H7 (cell line): ENCODE results near the gene PRDM2. TPM values are rescaled to one million over a fixed set of nuclear protein-coding genes. Genes with fewer than 3 reads are reported as not detected.

Experiments used
- DNase-seq: peaks from one replicate; pipeline ENCODE4 v3.0.0; 2012
- H3K27me3 ChIP-seq: 2 replicates; pipeline ENCODE4 v1.6.0; 2011; ENCODE audit warnings: mild to moderate bottlenecking, low read length; ENCODE audit not compliant: control insufficient read depth, insufficient read depth
- H3K36me3 ChIP-seq: replicated peaks from 2 replicates; pipeline ENCODE4 v1.5.1; 2011; ENCODE audit warnings: low read length; ENCODE audit not compliant: control insufficient read depth, insufficient read depth
- H3K4me3 ChIP-seq: 2 replicates; pipeline ENCODE4 v1.5.1; 2011; ENCODE audit warnings: low read depth, mild to moderate bottlenecking, control low read depth, low read length, moderate library complexity; ENCODE audit not compliant: insufficient read depth
- total RNA-seq: library from RNA; depleted of rRNA; stranded (reverse); fragments of >200 nt; shearing (Covaris generic); gene quantifications from 2 replicates; pipeline ENCODE4 v1.2.3, GENCODE V29; 2014; rRNA removed

The PRDM2 gene
- total RNA-seq, 1 experiment from 2014 or later = 8.6 TPM

- H3K36me3 ChIP-seq = no peaks in the 10 kb centered on the region
- H3K27me3 ChIP-seq = peaks cover 1% of the 10 kb centered on the region; the same call in 1 of the 2 replicates
- DNase-seq = no peak
- no peak overlapping the region for H3K4me3 ChIP-seq
Observed at GRCh38 chr1:13864760-13865159, 164.8 kb downstream of the PRDM2 start.

GRCh38 chr1:13865851-13866250 is 165.9 kb downstream of the PRDM2 start:
- H3K36me3 ChIP-seq = no peaks in the 10 kb centered on the region
- DNase-seq = no peak
- peaks cover 1% of the 10 kb centered on the region; the same call in 1 of the 2 replicates for H3K27me3 ChIP-seq
- H3K4me3 ChIP-seq = no peak overlapping the region

- H3K4me3 ChIP-seq = no peak overlapping the region
- peaks cover 1% of the 10 kb centered on the region; the same call in 1 of the 2 replicates for H3K27me3 ChIP-seq
- DNase-seq = no peak
- no peaks in the 10 kb centered on the region for H3K36me3 ChIP-seq
Observed at GRCh38 chr1:13867603-13868002, 167.6 kb downstream of the PRDM2 start.

- Histone ChIP-seq H3K4me3 (no peak overlapping the region), H3K27me3 (no peaks in the 10 kb centered on the region; the same call in 1 of the 2 replicates), H3K36me3 (no peaks in the 10 kb centered on the region)
- no peak for DNase-seq
Observed at GRCh38 chr1:13869172-13869797, 169.3 kb downstream of the PRDM2 start.

GRCh38 chr1:13871413-13871812 is 171.4 kb downstream of the PRDM2 start:
- H3K36me3 ChIP-seq = no peaks in the 10 kb centered on the region
- no peak for DNase-seq
- no peaks in the 10 kb centered on the region; the same call in 1 of the 2 replicates for H3K27me3 ChIP-seq
- no peak overlapping the region for H3K4me3 ChIP-seq

GRCh38 chr1:13871886-13872285 is 171.9 kb downstream of the PRDM2 start:
- Histone ChIP-seq H3K36me3 (no peaks in the 10 kb centered on the region), H3K4me3 (no peak overlapping the region), H3K27me3 (no peaks in the 10 kb centered on the region; the same call in 1 of the 2 replicates)
- DNase-seq = no peak

- no peaks in the 10 kb centered on the region for H3K36me3 ChIP-seq
- no peak for DNase-seq
- no peak overlapping the region for H3K4me3 ChIP-seq
- no peaks in the 10 kb centered on the region; the same call in 1 of the 2 replicates for H3K27me3 ChIP-seq
Observed at GRCh38 chr1:13873032-13873431, 173.0 kb downstream of the PRDM2 start.

Other genes starting within 250 kb of the PRDM2 start
- gene LRRC38, start 186.2 kb upstream of the PRDM2 start, total RNA-seq = 0.28 TPM in 1 of 2 replicates, not detected in the other
- 103 and 108 TPM in 2 replicates for gene PDPN, start 116.4 kb upstream of the PRDM2 start, total RNA-seq